Heart right ventricle (tissue), 16 donors: ENCODE data around the gene HOXB9. TPM values are rescaled to one million over a fixed set of nuclear protein-coding genes. Genes with fewer than 3 reads are reported as not detected.
A peak's percentile ranks its signal among the peaks of the same experiment; 100 is the strongest.

Experiments
- ATAC-seq, 8 donors: fragments of 200-7000 bp; cut with Tn5 transposase; one replicate each; pipeline ENCODE4 v1.9.1; 2020; ENCODE audit warnings: mild to moderate bottlenecking in 8 of 8, moderate library complexity in 8 of 8, moderate number of reproducible peaks in 1 of 8
- DNase-seq, 2 donors: peaks; one replicate each; pipeline ENCODE4 v3.0.0-alpha.2; 2020
- H3K27ac ChIP-seq, 10 donors: fragments of 200-600 bp; sonication (generic) in 2 of 10; one replicate each; pipeline versions ENCODE4 v1.5.0 to v1.8.0; 2020 to 2022; ENCODE audit warnings: mild to moderate bottlenecking in 3 of 10
- H3K27me3 ChIP-seq, 7 donors: fragments of 200-600 bp; one replicate each; pipeline ENCODE4 v1.8.0; 2021 to 2022; ENCODE audit warnings: mild to moderate bottlenecking in 2 of 7
- H3K36me3 ChIP-seq, 9 donors: fragments of 200-600 bp; sonication (generic) in 1 of 9; one replicate each; pipeline versions ENCODE4 v1.5.0 to v1.8.0; 2020 to 2022; ENCODE audit warnings: mild to moderate bottlenecking in 2 of 9
- H3K4me1 ChIP-seq, 9 donors: fragments of 200-600 bp; sonication (generic) in 1 of 9; one replicate each; pipeline versions ENCODE4 v1.5.0 to v1.8.0; 2020 to 2022; ENCODE audit warnings: mild to moderate bottlenecking in 4 of 9
- H3K4me3 ChIP-seq, 10 donors: fragments of 200-600 bp; sonication (generic) in 2 of 10; one replicate each; pipeline versions ENCODE4 v1.5.0 to v1.8.0; 2020 to 2022; ENCODE audit warnings: mild to moderate bottlenecking in 7 of 10, moderate library complexity in 2 of 10
- H3K9me3 ChIP-seq, 11 donors: fragments of 200-600 bp in 10 of 11; sonication (generic) in 2 of 11; one replicate each; pipeline versions ENCODE4 v1.5.0 to v1.8.0; 2013 to 2022; ENCODE audit warnings: mild to moderate bottlenecking in 2 of 11, control low read depth in 1 of 11, moderate library complexity in 1 of 11
- WGBS, 2 donors: extraction: QIAGEN DNeasy Blood & Tissue Kit; methylation state at CpG; one replicate each; pipeline ENCODE4 v1.1.7; 2013; ENCODE audit warnings: inconsistent platforms in 1 of 2; 5-methylcytosine and 5-hydroxymethylcytosine counted together
- intact Hi-C, 10 donors: fragments of 100-400 bp; cut with DNase I; formaldehyde crosslinking; loops; one replicate each; pipeline versions ENCODE4 v1.11.1 to v1.14.2; 2022
- polyA plus RNA-seq, 2 donors: library from polyadenylated mRNA; stranded (reverse); fragments of 200-250 nt; gene quantifications; one replicate each; pipeline ENCODE4 v1.2.3, GENCODE V29; 2013
- total RNA-seq, 10 donors: library from RNA; stranded (reverse); fragmentation: NEBNext Ultra II Directional in 3 of 10; extraction: Animal tissue kit (Norgen Biotek cat#: 25700) in 3 of 10; gene quantifications; one replicate each; pipeline versions ENCODE4 v1.2.1 to v1.2.4, GENCODE V29; 2021 to 2023
- TF ChIP-seq, protein P1 (sequence below), 9 donors: fragments of 200-600 bp; sonication (generic) in 2 of 9; IDR thresholded peaks; one replicate each; pipeline versions ENCODE4 v1.5.0 to v1.8.0; 2021 to 2022; ENCODE audit warnings: antibody characterized with exemption in 9 of 9, mild to moderate bottlenecking in 5 of 9, moderate library complexity in 1 of 9
- donor health status: Arrhythmogenic right ventricular cardiomyopathy.
- donor health status: ischemic (EF 13 %, LVEDD 7.1; RV severe dilation, severe dysfunction).
- donor health status: healthy with polysubstance abuse.
- donor health status: DM: no; HTN: yes; CAD: no.
- donor health status: DM: no; HTN: no; CAD: no.
- donor health status: ischemic (EF 25% LVEDD 6.9; RV normal size, moderate dysfunction).
- donor health status: ischemic (EF 25% LVEDD 5.7; RV mildly dilated, moderate dysfunction).
- donor health status: healthy.
- donor health status: DM: yes; HTN: yes; CAD: no.
- donor health status: Ischemic cardiomyopathy.
- donor health status: ischemic (EF 35%, LVEDD 5.7; RV mildly dilated, moderate dysfunction).
- donor health status: nonischemic (EF 11% LVEDD 7.7; RV severe dilation, severe dysfunction).
- donor health status: DM: yes; HTN: yes; CAD: no.
- donor health status: PGD.
- donor health status: ischemic (EF 29% LVEDD 5.4; RV normal size, mild dysfunction).
- donor health status: nonischemic (EF 23%, LVEDD 6.1; RV moderate dilation, normal function).

The HOXB9 gene
- total and polyA plus RNA-seq, 12 donors, result not detected

DNA sequence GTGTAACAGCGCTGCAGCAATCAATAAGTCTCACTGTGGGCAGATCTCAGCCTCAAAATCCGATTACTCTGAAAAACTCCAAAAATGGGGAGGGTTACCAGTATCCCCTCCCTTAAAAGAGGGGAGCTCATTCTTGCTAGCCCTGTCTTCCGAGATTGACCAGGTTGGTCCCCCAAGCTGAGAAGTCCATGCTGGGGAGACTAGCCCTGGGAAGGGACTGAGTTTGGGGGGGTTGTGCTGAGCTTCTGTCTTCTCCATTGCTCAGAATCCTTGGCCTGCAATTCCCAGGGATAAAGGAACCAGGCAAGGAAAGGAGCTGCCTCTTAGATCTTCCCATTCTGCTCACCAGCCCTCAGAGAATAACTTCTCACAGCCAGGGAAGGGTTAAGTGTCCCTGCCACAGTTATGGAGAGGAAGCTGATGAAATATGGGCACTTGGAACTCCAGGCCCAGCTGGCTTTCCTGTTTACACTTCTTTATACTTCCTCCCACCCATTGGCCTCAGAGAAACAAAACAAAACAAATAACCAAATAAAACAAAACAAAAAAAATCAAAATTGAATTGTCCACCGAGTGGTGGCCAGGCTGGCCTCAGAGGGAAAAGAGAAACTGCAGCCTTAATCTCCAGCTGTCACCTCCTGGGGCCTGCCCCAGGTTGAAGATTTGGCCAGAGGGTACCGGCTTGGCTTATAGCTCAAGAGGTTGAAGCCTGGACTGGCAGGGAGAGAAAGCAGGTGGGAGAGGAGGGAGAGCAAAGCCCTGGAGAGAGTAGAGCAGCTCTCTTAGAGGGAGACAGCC is 38.7 kb downstream of the HOXB9 start:
- peaks cover 0 to 36% (median 17%) of the 10 kb centered on the region in 9 donors for H3K4me1 ChIP-seq
- ATAC-seq (no peak), DNase-seq (no peak)
- H3K4me3 ChIP-seq, result no peak overlapping the region
- TF ChIP-seq, protein P1, sequence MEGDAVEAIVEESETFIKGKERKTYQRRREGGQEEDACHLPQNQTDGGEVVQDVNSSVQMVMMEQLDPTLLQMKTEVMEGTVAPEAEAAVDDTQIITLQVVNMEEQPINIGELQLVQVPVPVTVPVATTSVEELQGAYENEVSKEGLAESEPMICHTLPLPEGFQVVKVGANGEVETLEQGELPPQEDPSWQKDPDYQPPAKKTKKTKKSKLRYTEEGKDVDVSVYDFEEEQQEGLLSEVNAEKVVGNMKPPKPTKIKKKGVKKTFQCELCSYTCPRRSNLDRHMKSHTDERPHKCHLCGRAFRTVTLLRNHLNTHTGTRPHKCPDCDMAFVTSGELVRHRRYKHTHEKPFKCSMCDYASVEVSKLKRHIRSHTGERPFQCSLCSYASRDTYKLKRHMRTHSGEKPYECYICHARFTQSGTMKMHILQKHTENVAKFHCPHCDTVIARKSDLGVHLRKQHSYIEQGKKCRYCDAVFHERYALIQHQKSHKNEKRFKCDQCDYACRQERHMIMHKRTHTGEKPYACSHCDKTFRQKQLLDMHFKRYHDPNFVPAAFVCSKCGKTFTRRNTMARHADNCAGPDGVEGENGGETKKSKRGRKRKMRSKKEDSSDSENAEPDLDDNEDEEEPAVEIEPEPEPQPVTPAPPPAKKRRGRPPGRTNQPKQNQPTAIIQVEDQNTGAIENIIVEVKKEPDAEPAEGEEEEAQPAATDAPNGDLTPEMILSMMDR (IDR thresholded peaks at IDR 0.05), result no peak
- peaks cover 26 to 100% (median 100%) of the 10 kb centered on the region in 7 donors for H3K27me3 ChIP-seq
- intact Hi-C loops, result no loop called here
- H3K36me3 ChIP-seq, result no peaks in the 10 kb centered on the region
- no peaks in the 10 kb centered on the region for H3K9me3 ChIP-seq
- no peak overlapping the region for H3K27ac ChIP-seq
- 27 to 36% methylated on average over 5 of the region's 5 CpGs for WGBS, 2 donors

DNA sequence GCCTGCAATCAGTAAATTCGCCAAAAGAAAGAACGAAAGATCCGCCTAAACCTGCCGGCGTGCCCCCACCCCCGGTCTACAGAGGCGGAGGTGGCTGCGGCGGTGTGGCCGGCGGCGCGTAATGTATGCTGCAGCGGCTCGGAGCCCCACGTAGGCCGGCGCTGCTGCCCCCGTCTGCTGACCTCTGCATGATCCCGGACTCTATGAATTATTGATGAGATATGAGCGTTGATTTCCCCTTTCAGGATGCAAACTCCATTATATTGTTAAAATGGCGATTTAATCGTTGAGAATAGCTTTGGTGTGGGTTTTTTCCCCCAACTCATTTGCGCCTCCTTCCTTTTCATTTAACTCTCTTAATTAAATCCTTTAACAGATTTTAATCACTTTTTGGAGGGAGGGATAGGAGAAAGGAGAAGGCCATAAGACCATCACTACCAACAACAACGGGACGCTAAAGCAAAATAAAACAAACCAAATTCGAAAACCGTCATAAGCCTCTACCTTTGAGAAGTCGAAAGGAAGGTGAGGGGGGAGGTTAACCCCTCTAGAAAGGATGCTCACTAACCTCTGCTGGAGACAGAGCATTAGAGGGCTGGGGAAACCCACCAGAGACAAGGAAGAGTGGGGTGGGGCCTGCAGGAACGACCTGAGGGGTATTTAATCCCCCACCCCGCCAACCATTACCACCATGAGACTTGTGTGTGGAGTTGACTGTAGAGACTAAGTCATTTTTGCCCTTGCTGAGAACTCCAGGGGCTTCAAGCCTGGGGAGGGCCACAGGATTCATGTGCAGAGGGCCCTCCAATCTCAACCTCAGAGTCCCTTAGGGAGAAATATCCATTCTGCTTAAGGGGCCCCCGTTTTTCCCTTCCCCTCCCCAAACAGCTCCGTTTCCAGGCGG is 39.6 kb downstream of the HOXB9 start:
- H3K27ac ChIP-seq, result peak overlapping the region in 5 of 10 donors; percentile 3 to 76 (median 64)
- H3K9me3 ChIP-seq, result no peaks in the 10 kb centered on the region
- H3K4me3 ChIP-seq, result peak overlapping the region in 7 of 10 donors; percentile 47 to 69 (median 62)
- no peak for ATAC-seq
- intact Hi-C loops, result no loop called here
- no peak for DNase-seq
- 18 to 21% methylated on average over 34 of the region's 34 CpGs for WGBS, 2 donors
- TF ChIP-seq, protein P1 (IDR thresholded peaks at IDR 0.05), result no peak
- peaks cover 0 to 39% (median 17%) of the 10 kb centered on the region in 9 donors for H3K4me1 ChIP-seq
- H3K36me3 ChIP-seq, result no peaks in the 10 kb centered on the region
- H3K27me3 ChIP-seq, result peaks cover 27 to 100% (median 100%) of the 10 kb centered on the region in 7 donors

DNA sequence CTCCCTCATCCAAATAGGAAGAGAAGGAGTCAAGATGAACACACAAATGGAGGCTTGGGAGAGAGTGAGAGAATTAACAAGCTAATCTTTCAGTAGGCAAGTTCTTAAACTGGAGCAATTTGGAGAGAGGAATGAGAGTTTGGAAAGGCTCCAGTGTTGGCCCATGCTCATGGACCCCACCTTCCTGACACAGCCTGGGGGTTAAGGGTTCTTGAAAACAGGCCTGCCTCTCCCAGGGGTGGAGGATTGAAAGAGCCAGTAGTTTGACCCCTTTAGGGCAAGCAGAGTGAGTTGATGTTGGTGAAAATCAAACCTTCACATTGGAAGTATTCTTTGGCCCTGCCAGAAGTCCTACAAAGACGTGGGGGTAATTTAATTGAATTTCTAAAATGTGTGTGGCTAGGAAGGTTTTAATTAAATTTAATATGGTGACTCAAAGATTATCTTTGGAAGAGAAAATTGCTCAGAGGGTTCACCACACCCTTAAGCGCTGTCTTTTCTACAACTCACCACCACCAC is 41.9 kb downstream of the HOXB9 start:
- intact Hi-C loops, result no loop called here
- Histone ChIP-seq H3K27me3 (peaks cover 45 to 100% (median 100%) of the 10 kb centered on the region in 7 donors), H3K4me3 (no peak overlapping the region), H3K27ac (no peak overlapping the region), H3K9me3 (no peaks in the 10 kb centered on the region), H3K36me3 (no peaks in the 10 kb centered on the region), H3K4me1 (peaks cover 0 to 45% (median 17%) of the 10 kb centered on the region in 9 donors)
- WGBS, 2 donors, result 37 to 40% methylated on average over 2 of the region's 2 CpGs
- no peak for DNase-seq
- TF ChIP-seq, protein P1 (IDR thresholded peaks at IDR 0.05), result no peak
- no peak for ATAC-seq

DNA sequence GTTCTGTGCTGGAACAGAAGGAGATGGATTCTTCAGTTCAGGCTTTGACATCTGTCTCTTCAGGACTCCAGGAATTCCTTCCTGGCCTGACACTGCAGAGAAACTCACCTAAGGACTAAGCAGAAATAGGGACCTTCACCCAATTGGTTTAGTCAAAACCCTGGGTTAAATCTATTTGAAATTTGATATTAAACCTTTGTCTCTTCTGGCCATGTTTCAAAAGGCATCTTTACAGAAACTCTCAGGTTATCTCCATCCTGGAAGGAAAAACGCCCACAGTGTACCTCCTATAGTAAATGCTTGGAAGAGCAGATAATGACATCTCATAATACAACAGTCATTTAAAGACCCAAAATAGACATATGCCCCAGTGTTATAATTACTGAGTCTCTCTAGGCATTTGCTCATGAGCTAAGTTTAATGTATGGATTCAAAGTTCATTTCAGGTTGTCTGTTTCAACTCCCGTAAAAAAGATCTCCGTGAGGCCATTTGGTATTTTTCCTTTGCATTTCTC is 42.4 kb downstream of the HOXB9 start:
- WGBS, 2 donors, result 58 to 60% methylated on average over 3 of the region's 3 CpGs
- no peaks in the 10 kb centered on the region for H3K9me3 ChIP-seq
- ATAC-seq (no peak), DNase-seq (no peak)
- intact Hi-C loops, result no loop called here
- H3K4me1 ChIP-seq, result peaks cover 0 to 51% (median 17%) of the 10 kb centered on the region in 9 donors
- H3K4me3 ChIP-seq, result no peak overlapping the region
- H3K27me3 ChIP-seq, result peaks cover 49 to 100% (median 100%) of the 10 kb centered on the region in 7 donors
- TF ChIP-seq, protein P1 (IDR thresholded peaks at IDR 0.05), result no peak
- no peaks in the 10 kb centered on the region for H3K36me3 ChIP-seq
- no peak overlapping the region for H3K27ac ChIP-seq
